Activated B cell treated with CpG ODN at 0.5 μM for 24 hours (primary cell): ENCODE data around the gene AGT. TPM values are rescaled to one million over a fixed set of nuclear protein-coding genes. Genes with fewer than 3 reads are reported as not detected.
"Not testable (repeated sequence)": the region's sequence is repeated elsewhere in the genome, so short reads cannot be mapped to it uniquely, and the experiment has no call there.

Experiments
- ATAC-seq: fragments of 200-7000 bp; cut with Tn5 transposase; one replicate; pipeline ENCODE4 v1.10.0; 2021; ENCODE audit warnings: low read depth, mild to moderate bottlenecking, moderate library complexity
- CTCF ChIA-PET: fragments of 350-600 bp; sonication (Branson Sonifier 250); formaldehyde crosslinking; loops from one replicate; lab custom pipeline; 2021; ENCODE audit warnings: antibody characterized with exemption; lab: Charles Lee
- POLR2A ChIA-PET: fragments of 350-600 bp; sonication (Branson Sonifier 250); formaldehyde crosslinking; loops from one replicate; lab custom pipeline; 2021; ENCODE audit warnings: antibody characterized with exemption; lab: Charles Lee
- DNase-seq: peaks from one replicate; pipeline ENCODE4 v3.0.0; 2022
- H3K27ac Mint-ChIP-seq: one replicate; pipeline ENCODE4 v1.8.0; 2020; ENCODE audit warnings: mixed read lengths
- H3K27me3 Mint-ChIP-seq: one replicate; pipeline ENCODE4 v1.8.0; 2021; ENCODE audit warnings: mixed read lengths
- H3K36me3 Mint-ChIP-seq: one replicate; pipeline ENCODE4 v1.8.0; 2021; ENCODE audit warnings: low read depth, mixed read lengths
- H3K4me1 Mint-ChIP-seq: one replicate; pipeline ENCODE4 v1.8.0; 2021; ENCODE audit warnings: mixed read lengths
- H3K4me3 Mint-ChIP-seq: one replicate; pipeline ENCODE4 v1.8.0; 2020; ENCODE audit warnings: mild to moderate bottlenecking, mixed read lengths
- H3K9me3 Mint-ChIP-seq: one replicate; pipeline ENCODE4 v1.8.0; 2020; ENCODE audit warnings: mixed read lengths
- CTCF ChIP-seq: fragments of 200-600 bp; IDR thresholded peaks from one replicate; pipeline ENCODE4 v1.8.0; 2022; ENCODE audit warnings: antibody characterized with exemption, mild to moderate bottlenecking
- intact Hi-C: fragments of 100-400 bp; cut with micrococcal nuclease; formaldehyde crosslinking; loops from one replicate; pipeline ENCODE4 v1.15.1; 2024
- total RNA-seq: library from RNA; stranded (reverse); gene quantifications from 2 replicates; pipeline ENCODE4 v1.2.3, GENCODE V29; 2022

AGT gene
- total RNA-seq, 1 donor from 2014 or later = not detected

- intact Hi-C loops = no loop called here
- Mint-ChIP-seq H3K27ac (no peak overlapping the region), H3K36me3 (no peaks in the 10 kb centered on the region), H3K4me3 (no peak overlapping the region), H3K4me1 (no peaks in the 10 kb centered on the region), H3K27me3 (peaks cover 13% of the 10 kb centered on the region), H3K9me3 (no peaks in the 10 kb centered on the region)
- no peak for TF ChIP-seq CTCF
- POLR2A ChIA-PET = no interaction called here
- DNase-seq (no peak), ATAC-seq (no peak)
- CTCF ChIA-PET = no interaction called here
Observed at GRCh38 chr1:230702934-230703678, 10.8 kb downstream of the AGT start.

DNA sequence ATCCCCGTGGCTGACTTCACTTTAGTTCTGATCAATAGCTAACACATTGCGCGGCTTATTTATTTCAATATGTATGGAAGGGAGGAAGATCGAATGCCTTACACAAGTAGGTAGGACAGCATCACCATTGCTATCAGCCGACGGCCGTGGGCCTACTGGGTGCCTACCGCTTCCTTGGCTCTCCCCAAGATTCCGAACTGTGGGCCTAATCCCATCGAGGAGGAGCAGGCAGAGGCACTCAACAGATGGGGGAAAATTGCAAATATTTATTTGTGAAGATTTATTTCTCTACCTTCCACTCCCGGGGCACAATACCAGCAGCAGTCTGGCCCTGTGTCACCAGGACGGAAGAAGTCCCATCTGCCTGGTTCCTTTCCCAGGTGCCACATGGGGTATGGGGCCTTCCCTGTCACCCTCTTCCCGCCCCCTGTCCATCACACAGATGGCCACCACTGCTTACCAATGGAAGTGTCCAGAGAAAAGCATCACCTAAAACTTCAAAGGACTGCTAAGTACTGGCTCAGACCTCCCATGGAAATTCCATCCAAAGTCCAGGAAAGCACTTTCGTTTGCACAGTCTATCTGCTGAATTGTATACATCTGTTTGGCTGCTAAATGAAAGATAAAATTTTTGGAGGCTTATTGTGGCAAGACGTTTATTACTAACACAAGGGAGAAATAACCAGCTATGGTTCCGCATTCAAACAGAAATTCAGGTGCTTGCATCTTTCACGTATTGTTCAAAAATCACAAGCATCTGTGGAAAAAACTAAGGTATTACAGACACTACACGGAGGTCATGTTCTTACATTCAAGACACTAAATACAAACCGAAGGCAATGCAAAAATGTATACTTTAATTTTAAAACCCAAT lies 11.8 kb downstream of the AGT start:
- DNase-seq (no peak), ATAC-seq (no peak)
- no peaks in the 10 kb centered on the region for H3K4me1 Mint-ChIP-seq
- no peak overlapping the region for H3K27ac Mint-ChIP-seq
- ChIA-PET POLR2A (no interaction called here), CTCF (no interaction called here)
- H3K27me3 Mint-ChIP-seq = peaks cover 9% of the 10 kb centered on the region
- H3K9me3 Mint-ChIP-seq = no peaks in the 10 kb centered on the region
- TF ChIP-seq CTCF = no peak
- intact Hi-C loops = no loop called here
- no peak overlapping the region for H3K4me3 Mint-ChIP-seq
- no peaks in the 10 kb centered on the region for H3K36me3 Mint-ChIP-seq

GRCh38 chr1:230701434-230701833 lies 12.5 kb downstream of the AGT start:
- no peak overlapping the region for H3K27ac Mint-ChIP-seq
- H3K36me3 Mint-ChIP-seq = no peaks in the 10 kb centered on the region
- no peaks in the 10 kb centered on the region for H3K4me1 Mint-ChIP-seq
- no peaks in the 10 kb centered on the region for H3K9me3 Mint-ChIP-seq
- ChIA-PET POLR2A (no interaction called here), CTCF (no interaction called here)
- ATAC-seq = no peak
- no peak for DNase-seq
- H3K4me3 Mint-ChIP-seq = no peak overlapping the region
- intact Hi-C loops = no loop called here
- no peak for TF ChIP-seq CTCF
- H3K27me3 Mint-ChIP-seq = peaks cover 2% of the 10 kb centered on the region

DNA sequence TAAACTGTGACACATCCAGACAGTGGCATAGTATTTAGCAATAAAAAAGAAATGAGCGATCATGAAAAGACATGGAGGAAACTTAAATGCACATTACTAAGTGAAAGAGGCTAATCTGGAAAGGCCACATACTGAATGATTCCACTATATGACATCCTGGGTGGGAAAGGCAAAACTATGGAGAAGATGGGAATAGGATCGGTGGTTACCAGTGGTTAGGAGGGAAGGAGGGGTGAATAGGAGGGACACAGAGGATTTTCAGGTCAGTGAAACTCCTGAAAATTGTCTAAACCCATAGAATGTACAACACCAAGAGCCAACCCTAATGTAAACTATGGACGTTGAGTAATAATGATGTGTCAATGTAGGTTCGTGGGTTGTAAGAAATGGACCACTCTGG lies 13.8 kb downstream of the AGT start:
- ATAC-seq (no peak), DNase-seq (no peak)
- H3K27ac Mint-ChIP-seq = no peak overlapping the region
- H3K9me3 Mint-ChIP-seq = no peaks in the 10 kb centered on the region
- H3K27me3 Mint-ChIP-seq = no peaks in the 10 kb centered on the region
- no peak for TF ChIP-seq CTCF
- H3K4me3 Mint-ChIP-seq = no peak overlapping the region
- POLR2A ChIA-PET = no interaction called here
- H3K4me1 Mint-ChIP-seq = no peaks in the 10 kb centered on the region
- intact Hi-C loops = no loop called here
- CTCF ChIA-PET = no interaction called here
- H3K36me3 Mint-ChIP-seq = no peaks in the 10 kb centered on the region

GRCh38 chr1:230699716-230700115 lies 14.2 kb downstream of the AGT start:
- Mint-ChIP-seq H3K4me1 (no peaks in the 10 kb centered on the region), H3K27ac (no peak overlapping the region), H3K4me3 (no peak overlapping the region), H3K27me3 (no peaks in the 10 kb centered on the region), H3K9me3 (no peaks in the 10 kb centered on the region), H3K36me3 (peaks cover under 1% of the 10 kb centered on the region)
- ChIA-PET CTCF (no interaction called here), POLR2A (no interaction called here)
- DNase-seq (no peak), ATAC-seq (no peak)
- no peak for TF ChIP-seq CTCF
- intact Hi-C loops = no loop called here

GRCh38 chr1:230698964-230699363 lies 15.0 kb downstream of the AGT start:
- POLR2A ChIA-PET, DNase-seq, H3K4me3 Mint-ChIP-seq, H3K27ac Mint-ChIP-seq, ATAC-seq, intact Hi-C loops, H3K9me3 Mint-ChIP-seq, H3K4me1 Mint-ChIP-seq, CTCF ChIA-PET, H3K36me3 Mint-ChIP-seq, H3K27me3 Mint-ChIP-seq: not testable (repeated sequence)
